WTC11 (cell line): ENCODE data around the gene CSE1L. TPM values are rescaled to one million over a fixed set of nuclear protein-coding genes. Genes with fewer than 3 reads are reported as not detected.
"Not testable (repeated sequence)": the region's sequence is repeated elsewhere in the genome, so short reads cannot be mapped to it uniquely, and the experiment has no call there.

Experiments
- ATAC-seq: fragments of 200-7000 bp; cut with Tn5 transposase; 2 replicates; pipeline ENCODE4 v1.10.0; 2021; ENCODE audit warnings: mild to moderate bottlenecking, moderate library complexity
- CTCF ChIA-PET: fragments of 300-600 bp; sonication (Branson Sonifier 250); formaldehyde crosslinking; loops from one replicate; lab custom pipeline; 2021; ENCODE audit warnings: antibody characterized with exemption; lab: Charles Lee
- POLR2A ChIA-PET: fragments of 350-600 bp; sonication (Branson Sonifier 250); formaldehyde crosslinking; loops from one replicate; lab custom pipeline; 2021; ENCODE audit warnings: antibody characterized with exemption; lab: Charles Lee
- DNase-seq: peaks from one replicate; pipeline ENCODE4 v3.0.0; 2021; ENCODE audit warnings: low spot score
- H3K27ac Mint-ChIP-seq: 2 replicates; pipeline ENCODE4 v1.8.0; 2021; ENCODE audit warnings: mixed read lengths
- H3K27me3 Mint-ChIP-seq: 2 replicates; pipeline ENCODE4 v1.8.0; 2021; ENCODE audit warnings: low read depth, mild to moderate bottlenecking, moderate library complexity, mixed read lengths
- H3K36me3 Mint-ChIP-seq: 2 replicates; pipeline ENCODE4 v1.8.0; 2021; ENCODE audit warnings: mixed read lengths
- H3K4me1 Mint-ChIP-seq: 2 replicates; pipeline ENCODE4 v1.8.0; 2022; ENCODE audit warnings: mixed read lengths
- H3K4me3 Mint-ChIP-seq: 2 replicates; pipeline ENCODE4 v1.8.0; 2021; ENCODE audit warnings: mild to moderate bottlenecking, moderate library complexity, mixed read lengths
- H3K9me3 Mint-ChIP-seq: 2 replicates; pipeline ENCODE4 v1.8.0; 2021; ENCODE audit warnings: mixed read lengths
- ARID4B ChIP-seq: sonication (generic); formaldehyde crosslinking; IDR thresholded peaks from 2 replicates; pipeline ENCODE4 v1.8.0; 2023; ENCODE audit warnings: missing genetic modification reagents, mild to moderate bottlenecking, borderline replicate concordance
- ATF2 ChIP-seq: sonication (generic); formaldehyde crosslinking; IDR thresholded peaks from 2 replicates; pipeline ENCODE4 v1.8.1; 2022; ENCODE audit warnings: low read depth, missing genetic modification reagents, borderline replicate concordance
- ATF6 ChIP-seq: sonication (generic); formaldehyde crosslinking; IDR thresholded peaks from 2 replicates; pipeline ENCODE4 v1.8.1; 2023; ENCODE audit warnings: mild to moderate bottlenecking, missing genetic modification reagents
- CDX4 ChIP-seq: fragments of 250-450 bp; sonication (Bioruptor Pico); IDR thresholded peaks from 2 replicates; pipeline ENCODE4 v1.9.0; 2021; ENCODE audit warnings: moderate library complexity, mild to moderate bottlenecking, inconsistent platforms, borderline replicate concordance
- CREM ChIP-seq: sonication (generic); formaldehyde crosslinking; IDR thresholded peaks from 2 replicates; pipeline ENCODE4 v1.8.1; 2022; ENCODE audit warnings: mild to moderate bottlenecking, missing genetic modification reagents, moderate library complexity
- E2F5 ChIP-seq: sonication (generic); formaldehyde crosslinking; IDR thresholded peaks from 2 replicates; pipeline ENCODE4 v1.8.1; 2022; ENCODE audit warnings: mild to moderate bottlenecking, moderate library complexity, missing genetic modification reagents
- EMX1 ChIP-seq: fragments of 250-450 bp; sonication (Bioruptor Pico); IDR thresholded peaks from 2 replicates; pipeline ENCODE4 v1.8.0; 2021; ENCODE audit warnings: mild to moderate bottlenecking
- HMGA2 ChIP-seq: fragments of 250-450 bp; sonication (Bioruptor Pico); IDR thresholded peaks from 2 replicates; pipeline ENCODE4 v1.4.0; 2021; ENCODE audit warnings: mild to moderate bottlenecking, moderate library complexity
- HMGXB4 ChIP-seq: sonication (generic); formaldehyde crosslinking; IDR thresholded peaks from 2 replicates; pipeline ENCODE4 v1.8.1; 2023; ENCODE audit warnings: mild to moderate bottlenecking, moderate library complexity, missing genetic modification reagents
- SMAD4 ChIP-seq: sonication (generic); formaldehyde crosslinking; IDR thresholded peaks from 2 replicates; pipeline ENCODE4 v1.8.0; 2022; ENCODE audit warnings: mild to moderate bottlenecking, missing genetic modification reagents
- USF2 ChIP-seq: sonication (generic); formaldehyde crosslinking; IDR thresholded peaks from 2 replicates; pipeline ENCODE4 v1.8.1; 2023; ENCODE audit warnings: mild to moderate bottlenecking, missing genetic modification reagents, moderate library complexity
- ZSCAN18 ChIP-seq: fragments of 250-450 bp; sonication (Bioruptor Pico); IDR thresholded peaks from 2 replicates; pipeline ENCODE4 v2.1.2; 2022; ENCODE audit warnings: mild to moderate bottlenecking, moderate library complexity
- total RNA-seq: library from RNA; stranded (reverse); gene quantifications from 3 replicates; pipeline ENCODE4 v1.2.3, GENCODE V29; 2021

CSE1L gene
- total RNA-seq, 1 experiment from 2014 or later, result 192 TPM

GRCh38 chr20:49103647-49104364, 57.7 kb downstream of the CSE1L start (continued):
- TF ChIP-seq ZSCAN18 (CRISPR knock-in tag) (no peak), E2F5 (CRISPR knock-in tag) (no peak), CDX4 (CRISPR knock-in tag) (no peak), HMGXB4 (CRISPR knock-in tag) (no peak), HMGA2 (CRISPR knock-in tag) (no peak), CREM (CRISPR knock-in tag) (no peak)
- TF ChIP-seq, all 79 proteins: peak for 0

GRCh38 chr20:49104365-49104648, 58.2 kb downstream of the CSE1L start:
- TF ChIP-seq USF2 (CRISPR knock-in tag) (peak; percentile 31; the same call in 1 of the 2 replicates), ATF6 (no peak), ATF2 (no peak), SMAD4 (CRISPR knock-in tag) (no peak), EMX1 (CRISPR knock-in tag) (no peak), ARID4B (CRISPR knock-in tag) (no peak)

GRCh38 chr20:49104979-49105547, 59.0 kb downstream of the CSE1L start:
- POLR2A ChIA-PET, result interaction anchor here (1.2 kb wide), 1 partner anchor 12 kb away, joined by 3 read pairs; no protein-coding TSS in a partner anchor
- H3K27me3 Mint-ChIP-seq, CTCF ChIA-PET, H3K9me3 Mint-ChIP-seq, DNase-seq, H3K4me1 Mint-ChIP-seq, ATAC-seq, H3K4me3 Mint-ChIP-seq: not testable (repeated sequence)
- H3K36me3 Mint-ChIP-seq, result peaks cover 42% of the 10 kb centered on the region
- H3K27ac Mint-ChIP-seq, result peak overlapping the region; percentile 61; the same call in 1 of the 2 replicates

More at GRCh38 chr20:49104365-49104648, 58.2 kb downstream of the CSE1L start:
- H3K9me3 Mint-ChIP-seq, result 0 out of 2 replicates have a peak, but pooled peaks cover 5% of the 10 kb centered on the region
- H3K27me3 Mint-ChIP-seq, result no peaks in the 10 kb centered on the region
- peaks cover 43% of the 10 kb centered on the region for H3K36me3 Mint-ChIP-seq
- POLR2A ChIA-PET, result interaction anchor here (1.2 kb wide), 1 partner anchor 13 kb away, joined by 3 read pairs; no protein-coding TSS in a partner anchor
- CTCF ChIA-PET, result no interaction called here
- DNase-seq (peak; percentile 30), ATAC-seq (peak; percentile 51)
- no peak overlapping the region for H3K4me3 Mint-ChIP-seq
- H3K27ac Mint-ChIP-seq, result peak overlapping the region; percentile 44
- H3K4me1 Mint-ChIP-seq, result peaks cover 8% of the 10 kb centered on the region
